ENCODE data around the gene IFI27.

Gene IFI27

GRCh38 chr14:94102768-94103482 lies 7.6 kb upstream of the IFI27 start:
- DNase-seq (ENCODE audit: low spot score) = peak; percentile 49

- DNase-seq (ENCODE audit: low spot score) = no peak
These were observed 6.9 kb upstream of the IFI27 start for GRCh38 chr14:94103554-94104150.

GRCh38 chr14:94104731-94105130 lies 5.8 kb upstream of the IFI27 start:
- no peak for DNase-seq (ENCODE audit: low spot score)

- DNase-seq (ENCODE audit: low spot score) = no peak
These were observed 653 bp upstream of the IFI27 start for GRCh38 chr14:94109915-94110250.

- DNase-seq (ENCODE audit: low spot score) = no peak
These were observed 950 bp downstream of the IFI27 start for GRCh38 chr14:94111276-94112095.

GRCh38 chr14:94112513-94113063 lies 2.1 kb downstream of the IFI27 start:
- no peak for DNase-seq (ENCODE audit: low spot score)

GRCh38 chr14:94113073-94113472 lies 2.5 kb downstream of the IFI27 start:
- DNase-seq (ENCODE audit: low spot score) = no peak

- DNase-seq (ENCODE audit: low spot score) = no peak
These were observed 3.0 kb downstream of the IFI27 start for GRCh38 chr14:94113490-94113889.

- DNase-seq (ENCODE audit: low spot score) = no peak
These were observed 3.5 kb downstream of the IFI27 start for GRCh38 chr14:94113908-94114588.

- DNase-seq (ENCODE audit: low spot score) = no peak
These were observed 4.1 kb downstream of the IFI27 start for GRCh38 chr14:94114589-94115057.

GRCh38 chr14:94115058-94115591 lies 4.6 kb downstream of the IFI27 start:
- no peak for DNase-seq (ENCODE audit: low spot score)

GRCh38 chr14:94115631-94116030 lies 5.1 kb downstream of the IFI27 start:
- no peak for DNase-seq (ENCODE audit: low spot score)

GRCh38 chr14:94116701-94117100 lies 6.2 kb downstream of the IFI27 start:
- no peak for DNase-seq (ENCODE audit: low spot score)

- DNase-seq (ENCODE audit: low spot score) = no peak
These were observed 7.3 kb downstream of the IFI27 start for GRCh38 chr14:94117856-94118255.

- no peak for DNase-seq (ENCODE audit: low spot score)
These were observed 8.5 kb downstream of the IFI27 start for GRCh38 chr14:94119071-94119470.

- no peak for DNase-seq (ENCODE audit: low spot score)
These were observed 10.3 kb downstream of the IFI27 start for GRCh38 chr14:94120667-94121340.

GRCh38 chr14:94121485-94121884 lies 10.9 kb downstream of the IFI27 start:
- DNase-seq (ENCODE audit: low spot score) = no peak

GRCh38 chr14:94122438-94122837 lies 11.9 kb downstream of the IFI27 start:
- DNase-seq (ENCODE audit: low spot score) = no peak

GRCh38 chr14:94123296-94123695 lies 12.8 kb downstream of the IFI27 start:
- DNase-seq (ENCODE audit: low spot score) = no peak

GRCh38 chr14:94123868-94124267 lies 13.3 kb downstream of the IFI27 start:
- no peak for DNase-seq (ENCODE audit: low spot score)
